Large intestine (tissue), 3 donors: ENCODE data around the gene MED14. TPM values are rescaled to one million over a fixed set of nuclear protein-coding genes. Genes with fewer than 3 reads are reported as not detected.
"Not testable (repeated sequence)": the region's sequence is repeated elsewhere in the genome, so short reads cannot be mapped to it uniquely, and the experiment has no call there.

Source experiments
- DNase-seq, 2 donors: peaks; one replicate each; pipeline versions ENCODE4 v3.0.0 to v3.0.0-alpha.2; 2013
- H3K27ac ChIP-seq: one replicate; pipeline ENCODE4 v1.5.1; 2013; ENCODE audit warnings: low read length
- H3K27me3 ChIP-seq: 2 replicates; pipeline ENCODE4 v1.6.1; 2013; ENCODE audit warnings: low read length; ENCODE audit not compliant: control insufficient read depth, insufficient read depth
- H3K36me3 ChIP-seq: 2 replicates; pipeline ENCODE4 v1.6.1; 2013; ENCODE audit warnings: low read length; ENCODE audit not compliant: control insufficient read depth, insufficient read depth
- H3K4me1 ChIP-seq: one replicate; pipeline ENCODE4 v1.6.1; 2013; ENCODE audit warnings: low read length; ENCODE audit not compliant: control insufficient read depth, insufficient read depth
- H3K4me3 ChIP-seq: one replicate; pipeline ENCODE4 v1.5.1; 2013; ENCODE audit warnings: low read length
- H3K9me3 ChIP-seq: one replicate; pipeline ENCODE4 v1.6.1; 2013; ENCODE audit warnings: mild to moderate bottlenecking, low read depth, low read length, moderate library complexity; ENCODE audit not compliant: control insufficient read depth
- WGBS: methylation state at CpG from one replicate; pipeline ENCODE4 v1.1.5; 2013; ENCODE audit warnings: low lambda C conversion rate; ENCODE audit not compliant: insufficient coverage; 5-methylcytosine and 5-hydroxymethylcytosine counted together
- polyA plus RNA-seq: library from polyadenylated mRNA; unstranded; fragments of 120-200 nt; gene quantifications from one replicate; pipeline ENCODE4 v1.2.1, GENCODE V29; 2013

The MED14 gene
- polyA plus RNA-seq, 1 donor: 69.1 TPM

DNA sequence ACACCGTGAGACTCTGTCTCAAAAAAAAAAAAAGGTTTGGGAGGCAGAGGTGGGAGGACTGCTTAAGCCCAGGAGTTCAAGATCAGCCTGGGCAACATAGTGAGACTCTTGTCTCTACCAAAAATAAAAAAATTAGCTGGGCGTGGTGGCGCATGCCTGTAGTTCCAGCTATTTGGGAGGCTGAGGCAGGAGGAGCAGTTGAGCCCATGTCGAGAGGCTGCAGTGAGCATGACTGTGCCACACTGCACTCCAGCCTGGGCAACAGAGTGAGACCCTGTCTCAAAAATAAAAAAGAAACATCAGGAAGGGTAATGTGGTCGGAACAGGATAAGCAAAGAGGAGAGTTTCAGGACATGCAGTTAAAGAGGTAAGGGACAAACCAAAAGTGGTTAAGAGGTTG is 2.8 kb downstream of the MED14 start:
- not testable (repeated sequence) for H3K27me3 ChIP-seq, H3K9me3 ChIP-seq, DNase-seq, H3K36me3 ChIP-seq
- H3K4me1 ChIP-seq: peaks cover 20% of the 10 kb centered on the region
- peak overlapping the region; percentile 98 for H3K27ac ChIP-seq
- 100% methylated on average over 1 of the region's 5 CpGs for WGBS
- H3K4me3 ChIP-seq: peak overlapping the region; percentile 67

DNA sequence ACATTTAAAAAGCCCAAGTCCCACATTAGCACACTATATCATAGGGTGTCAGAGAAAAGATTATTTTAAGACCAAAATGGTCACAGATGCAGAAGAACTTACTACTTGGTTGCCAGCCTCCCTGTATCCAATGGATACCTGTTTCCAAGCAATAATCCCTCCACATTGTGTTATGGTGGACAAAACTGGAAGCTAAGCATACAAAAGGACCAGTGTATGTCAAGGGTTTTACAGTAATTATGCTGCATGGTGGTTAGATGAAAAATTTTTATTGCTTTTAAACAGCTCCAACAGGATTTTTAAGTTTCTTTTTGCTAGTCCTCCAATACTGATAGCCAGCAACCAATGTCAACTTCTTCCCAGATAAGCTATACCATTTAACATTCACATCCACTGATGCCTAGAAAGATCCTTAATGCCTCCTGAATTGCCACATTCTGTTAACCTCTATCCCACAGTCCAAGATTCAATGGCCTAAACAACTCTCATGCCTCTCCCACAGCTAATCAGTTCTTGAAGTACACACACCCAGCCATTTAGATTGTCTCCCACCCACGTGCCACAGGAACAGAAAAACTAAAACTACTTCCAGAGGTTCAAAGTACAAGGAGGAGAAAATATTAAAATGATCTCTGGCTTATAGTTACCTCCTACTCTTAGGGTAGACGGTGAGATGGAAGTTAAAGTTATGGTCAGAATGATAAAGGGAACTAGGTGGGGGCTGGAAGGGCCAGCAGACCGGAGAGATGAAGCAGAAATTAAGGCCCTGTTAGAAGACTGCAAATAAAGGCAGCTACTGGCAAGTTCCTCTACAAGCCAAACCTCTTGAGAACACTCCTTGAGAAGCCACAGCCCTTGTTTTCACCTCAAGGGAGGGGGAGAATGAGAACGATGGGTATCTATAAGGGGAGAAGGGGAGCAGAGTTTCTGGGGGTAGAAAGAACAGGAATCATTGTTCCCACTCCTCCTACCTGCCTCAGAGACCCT is 5.5 kb downstream of the MED14 start:
- Histone ChIP-seq H3K27ac (peak overlapping the region; percentile 83), H3K4me3 (peak overlapping the region; percentile 11), H3K9me3 (no peaks in the 10 kb centered on the region), H3K27me3 (no peaks in the 10 kb centered on the region), H3K4me1 (peaks cover 16% of the 10 kb centered on the region), H3K36me3 (peaks cover 3% of the 10 kb centered on the region)
- WGBS: no CpG with 5 or more reads among the region's 4 CpGs
- peak; percentile 86 to 94 for DNase-seq

GRCh38 chrX:40727581-40728252 is 7.6 kb downstream of the MED14 start:
- H3K27ac ChIP-seq: peak overlapping the region; percentile 61
- H3K4me1 ChIP-seq: peaks cover 18% of the 10 kb centered on the region
- peak; percentile 52 to 71 for DNase-seq
- no peaks in the 10 kb centered on the region for H3K9me3 ChIP-seq
- peaks cover 5% of the 10 kb centered on the region for H3K36me3 ChIP-seq
- no peaks in the 10 kb centered on the region for H3K27me3 ChIP-seq
- 20% methylated on average over 1 of the region's 6 CpGs for WGBS
- no peak overlapping the region for H3K4me3 ChIP-seq

DNA sequence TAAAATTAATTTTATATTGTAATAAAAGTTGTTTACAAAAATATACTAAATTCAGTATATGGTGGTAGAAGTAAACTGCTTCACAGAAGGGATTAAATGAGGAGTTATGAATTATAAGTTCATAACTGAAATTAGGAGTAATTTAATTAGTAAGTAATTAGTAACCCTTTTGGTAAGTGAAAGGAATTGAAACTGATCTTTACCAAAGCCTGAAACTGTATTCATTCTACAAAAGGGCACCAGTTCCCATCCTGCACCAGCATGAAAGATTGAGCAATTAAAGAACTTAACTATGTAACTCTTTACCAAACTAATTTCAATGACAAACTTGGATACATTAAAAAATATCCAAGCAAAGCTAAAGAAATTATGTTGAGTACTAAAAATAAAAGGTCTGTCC is 8.2 kb downstream of the MED14 start:
- Histone ChIP-seq H3K27ac (peak overlapping the region; percentile 35), H3K36me3 (peaks cover 5% of the 10 kb centered on the region)

DNA sequence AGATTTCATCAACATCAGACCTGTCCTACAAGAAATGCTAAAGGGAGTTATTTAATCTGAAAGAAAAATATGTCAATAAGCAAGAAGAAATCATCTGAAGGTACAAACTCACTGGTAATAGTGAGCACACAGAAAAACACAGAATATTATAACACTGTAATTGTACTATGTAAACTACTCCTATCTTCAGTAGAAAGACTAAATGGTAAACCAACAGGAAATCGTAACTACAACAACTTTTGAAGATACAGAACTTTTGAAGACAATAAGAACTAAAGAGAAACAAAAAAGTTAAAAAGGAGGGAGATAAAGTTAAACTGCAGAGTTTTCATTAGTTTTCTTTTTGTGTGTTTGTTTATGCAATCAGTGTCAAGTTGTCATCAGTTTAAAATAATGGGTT is 12.4 kb downstream of the MED14 start:
- WGBS: no CpG with 5 or more reads among the region's 1 CpG
- no peak for DNase-seq
- Histone ChIP-seq H3K9me3 (no peaks in the 10 kb centered on the region), H3K27me3 (no peaks in the 10 kb centered on the region), H3K36me3 (peaks cover 7% of the 10 kb centered on the region), H3K27ac (no peak overlapping the region), H3K4me3 (no peak overlapping the region), H3K4me1 (peaks cover 33% of the 10 kb centered on the region)

More for the DNA sequence above, 8.2 kb downstream of the MED14 start:
- Histone ChIP-seq H3K4me1 (peaks cover 18% of the 10 kb centered on the region), H3K27me3 (no peaks in the 10 kb centered on the region), H3K9me3 (no peaks in the 10 kb centered on the region), H3K4me3 (no peak overlapping the region)
- no peak for DNase-seq

DNA sequence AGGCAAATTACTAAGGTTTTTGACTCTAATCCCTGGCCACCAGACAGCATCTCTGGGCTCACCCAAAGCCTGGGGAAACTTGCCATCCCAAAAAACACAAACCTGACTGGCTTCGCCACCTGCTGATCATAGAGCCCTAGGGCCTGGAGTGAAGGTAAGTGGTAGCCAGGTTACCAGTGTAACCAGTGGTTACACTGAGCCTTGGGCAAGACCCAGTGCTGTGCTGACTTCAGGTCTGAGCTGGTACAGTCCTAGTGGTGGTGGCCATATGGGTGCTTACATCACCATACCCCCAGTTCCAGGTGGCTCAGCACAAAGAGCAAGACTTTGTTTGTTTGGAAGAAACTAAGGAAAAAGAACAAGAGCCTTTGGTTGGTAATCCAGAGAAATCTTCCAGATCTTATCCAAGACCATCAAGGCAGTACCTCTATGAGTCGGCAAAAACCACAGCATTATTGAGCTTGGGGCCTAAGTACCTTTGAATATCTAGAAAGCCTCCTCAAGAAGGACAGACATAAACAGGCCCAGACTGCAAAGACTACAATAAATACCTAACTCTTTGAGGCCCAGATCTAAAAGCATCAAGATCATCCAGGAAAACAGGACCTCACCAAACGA is 13.7 kb downstream of the MED14 start:
- H3K4me1 ChIP-seq: peaks cover 29% of the 10 kb centered on the region
- no peaks in the 10 kb centered on the region for H3K27me3 ChIP-seq
- DNase-seq: no peak
- no peak overlapping the region for H3K4me3 ChIP-seq
- no CpG with 5 or more reads among the region's 3 CpGs for WGBS
- peak overlapping the region; percentile 64 for H3K27ac ChIP-seq
- H3K36me3 ChIP-seq: peaks cover 9% of the 10 kb centered on the region
- H3K9me3 ChIP-seq: no peaks in the 10 kb centered on the region

DNA sequence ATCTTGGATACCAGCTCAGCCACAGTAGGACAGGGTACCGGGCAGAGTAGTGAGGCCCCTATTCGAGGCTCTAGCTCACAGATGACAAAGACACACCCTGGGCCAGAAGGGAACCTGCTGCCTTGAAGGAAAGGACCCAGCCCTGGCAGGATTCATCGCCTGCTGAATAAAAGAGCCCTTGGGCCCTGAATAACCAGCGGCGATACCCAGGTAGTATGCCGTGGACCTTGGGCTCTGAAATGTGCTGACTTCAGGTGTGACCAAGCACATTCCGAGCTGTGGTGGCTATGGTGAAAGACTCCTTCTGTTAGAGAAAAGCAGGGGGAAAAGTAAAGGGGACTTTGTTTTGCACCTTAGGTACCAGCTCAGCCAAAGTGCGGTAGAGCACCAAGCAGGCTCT is 14.6 kb downstream of the MED14 start:
- Histone ChIP-seq H3K4me3 (no peak overlapping the region), H3K27ac (peak overlapping the region; percentile 64), H3K36me3 (peaks cover 10% of the 10 kb centered on the region), H3K27me3 (no peaks in the 10 kb centered on the region), H3K9me3 (no peaks in the 10 kb centered on the region), H3K4me1 (peaks cover 29% of the 10 kb centered on the region)
- DNase-seq: peak; percentile 37 to 66
- no CpG with 5 or more reads among the region's 8 CpGs for WGBS

DNA sequence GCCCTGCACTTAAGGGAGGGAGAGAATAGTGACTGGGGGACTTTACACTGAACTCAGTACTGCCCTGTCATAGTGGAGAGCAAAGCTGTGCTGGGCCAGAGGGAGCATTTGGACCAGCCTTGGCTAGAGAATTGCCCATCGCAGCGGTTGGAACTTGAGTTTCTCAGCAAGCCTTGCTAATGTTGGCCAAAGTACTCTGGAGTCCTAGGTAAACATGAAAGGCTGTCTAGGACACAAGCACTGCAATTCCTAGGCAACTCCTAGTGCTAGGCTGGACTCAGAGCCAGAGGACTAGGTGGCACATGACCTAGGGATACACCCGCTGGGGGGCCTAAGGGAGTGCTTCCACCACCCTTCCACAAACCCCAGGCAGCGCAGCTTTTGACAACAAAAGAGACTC is 15.0 kb downstream of the MED14 start:
- WGBS: no CpG with 5 or more reads among the region's 4 CpGs
- peak; percentile 36 to 71 for DNase-seq

GRCh38 chrX:40719731-40720130 is 15.6 kb downstream of the MED14 start:
- Histone ChIP-seq H3K27ac (peak overlapping the region; percentile 64), H3K4me1 (peaks cover 29% of the 10 kb centered on the region), H3K9me3 (no peaks in the 10 kb centered on the region), H3K4me3 (no peak overlapping the region), H3K36me3 (peaks cover 10% of the 10 kb centered on the region), H3K27me3 (no peaks in the 10 kb centered on the region)
- DNase-seq: no peak

More for the DNA sequence above, 15.0 kb downstream of the MED14 start:
- Histone ChIP-seq H3K27me3 (no peaks in the 10 kb centered on the region), H3K9me3 (no peaks in the 10 kb centered on the region), H3K4me3 (no peak overlapping the region), H3K36me3 (peaks cover 10% of the 10 kb centered on the region), H3K4me1 (peaks cover 29% of the 10 kb centered on the region), H3K27ac (peak overlapping the region; percentile 64)

- Histone ChIP-seq H3K4me3 (no peak overlapping the region), H3K27ac (peak overlapping the region; percentile 64), H3K36me3 (peaks cover 12% of the 10 kb centered on the region), H3K27me3 (no peaks in the 10 kb centered on the region), H3K4me1 (peaks cover 29% of the 10 kb centered on the region), H3K9me3 (no peaks in the 10 kb centered on the region)
- no peak for DNase-seq
Observed at GRCh38 chrX:40719218-40719617, 16.1 kb downstream of the MED14 start.
